ENCODE measurements around the gene FBXO31.

GRCh38 chr16:87284183-87284582 lies 99.4 kb downstream of the FBXO31 start:
- TF ChIP-seq POLR2A (IDR thresholded peaks at IDR 0.05; ENCODE audit: low read depth, low read length) (no peak), POLR2AphosphoS5 (IDR thresholded peaks at IDR 0.05; ENCODE audit: insufficient read depth, low read depth, low read length) (no peak), EZH2 (IDR thresholded peaks at IDR 0.05; ENCODE audit: borderline replicate concordance, low read depth, low read length, severe bottlenecking) (no peak), MAX (IDR thresholded peaks at IDR 0.05; ENCODE audit: insufficient read depth, insufficient read length) (no peak), JUN (IDR thresholded peaks at IDR 0.05; ENCODE audit: borderline replicate concordance, insufficient read depth, insufficient read length, low read depth) (no peak), FOS (IDR thresholded peaks at IDR 0.05; ENCODE audit: borderline replicate concordance, insufficient read depth, low read length) (no peak), MYC (IDR thresholded peaks at IDR 0.05; ENCODE audit: low read depth, low read length) (no peak)
- TF ChIP-seq, protein P1, sequence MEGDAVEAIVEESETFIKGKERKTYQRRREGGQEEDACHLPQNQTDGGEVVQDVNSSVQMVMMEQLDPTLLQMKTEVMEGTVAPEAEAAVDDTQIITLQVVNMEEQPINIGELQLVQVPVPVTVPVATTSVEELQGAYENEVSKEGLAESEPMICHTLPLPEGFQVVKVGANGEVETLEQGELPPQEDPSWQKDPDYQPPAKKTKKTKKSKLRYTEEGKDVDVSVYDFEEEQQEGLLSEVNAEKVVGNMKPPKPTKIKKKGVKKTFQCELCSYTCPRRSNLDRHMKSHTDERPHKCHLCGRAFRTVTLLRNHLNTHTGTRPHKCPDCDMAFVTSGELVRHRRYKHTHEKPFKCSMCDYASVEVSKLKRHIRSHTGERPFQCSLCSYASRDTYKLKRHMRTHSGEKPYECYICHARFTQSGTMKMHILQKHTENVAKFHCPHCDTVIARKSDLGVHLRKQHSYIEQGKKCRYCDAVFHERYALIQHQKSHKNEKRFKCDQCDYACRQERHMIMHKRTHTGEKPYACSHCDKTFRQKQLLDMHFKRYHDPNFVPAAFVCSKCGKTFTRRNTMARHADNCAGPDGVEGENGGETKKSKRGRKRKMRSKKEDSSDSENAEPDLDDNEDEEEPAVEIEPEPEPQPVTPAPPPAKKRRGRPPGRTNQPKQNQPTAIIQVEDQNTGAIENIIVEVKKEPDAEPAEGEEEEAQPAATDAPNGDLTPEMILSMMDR (IDR thresholded peaks at IDR 0.05; ENCODE audit: extremely low read depth in 1 of 2, insufficient read depth in 1 of 2, low read depth in 1 of 2, low read length in 2 of 2), result no peak

Data from endothelial cell of umbilical vein (primary cell).